IMR-90 (cell line): ENCODE results near the gene KAZN. TPM values are rescaled to one million over a fixed set of nuclear protein-coding genes. Genes with fewer than 3 reads are reported as not detected.

Experiments used
- ATAC-seq: fragments of 200-7000 bp; cut with Tn5 transposase; 2 replicates; pipeline ENCODE4 v1.9.1; 2020; ENCODE audit warnings: low read depth, mild to moderate bottlenecking, moderate library complexity
- BruUV-seq: library from RNA; stranded (reverse); fragments of 400-500 nt; replicated peaks from 2 replicates; lab custom pipeline; 2021; lab: Mats Ljungman, UMichigan
- CTCF ChIA-PET: fragments of 300-600 bp; formaldehyde crosslinking; extraction: SDS; loops from one replicate; lab custom pipeline; 2021; ENCODE audit warnings: antibody characterized with exemption; lab: Yijun Ruan, JAX
- POLR2A ChIA-PET: fragments of 300-600 bp; sonication (Branson Sonifier 250); formaldehyde crosslinking; loops from one replicate; lab custom pipeline; 2022; ENCODE audit warnings: antibody characterized with exemption; ENCODE audit not compliant: unreplicated experiment; lab: Charles Lee
- DNase-seq: peaks from one replicate; pipeline ENCODE4 v3.0.0; 2013
- H2AFZ ChIP-seq: replicated peaks from 2 replicates; pipeline ENCODE3; 2013; ENCODE audit warnings: low read length, mild to moderate bottlenecking; ENCODE audit not compliant: poor library complexity
- H2AK5ac ChIP-seq: 2 replicates; pipeline ENCODE4 v1.6.1; 2013; ENCODE audit warnings: low read depth, low read length, inconsistent platforms
- H2AK9ac ChIP-seq: replicated peaks from 2 replicates; pipeline ENCODE3; 2013; ENCODE audit warnings: mild to moderate bottlenecking, low read depth, low read length, moderate library complexity; ENCODE audit not compliant: poor library complexity
- H2BK120ac ChIP-seq: 2 replicates; pipeline ENCODE4 v1.6.1; 2013; ENCODE audit warnings: low read depth, low read length, inconsistent platforms
- H2BK15ac ChIP-seq: 3 replicates; pipeline ENCODE4 v1.6.1; 2013; ENCODE audit warnings: low read depth, low read length, inconsistent platforms
- H2BK20ac ChIP-seq: 2 replicates; pipeline ENCODE4 v1.6.1; 2013; ENCODE audit warnings: low read depth, mild to moderate bottlenecking, inconsistent platforms, low read length, moderate library complexity
- H2BK5ac ChIP-seq: 2 replicates; pipeline ENCODE4 v1.6.1; 2013; ENCODE audit warnings: mild to moderate bottlenecking, low read depth, low read length, inconsistent platforms; ENCODE audit not compliant: poor library complexity, severe bottlenecking
- H3K14ac ChIP-seq: replicated peaks from 2 replicates; pipeline ENCODE4 v1.6.1; 2013; ENCODE audit warnings: low read depth, low read length, inconsistent platforms
- H3K18ac ChIP-seq: 2 replicates; pipeline ENCODE4 v1.6.1; 2013; ENCODE audit warnings: low read depth, low read length, control low read depth
- H3K23ac ChIP-seq: 2 replicates; pipeline ENCODE4 v1.6.1; 2013; ENCODE audit warnings: low read depth, low read length, inconsistent platforms
- H3K27ac ChIP-seq: 2 replicates; pipeline ENCODE4 v1.5.1; 2013; ENCODE audit warnings: mild to moderate bottlenecking, control low read depth, low read length; ENCODE audit not compliant: insufficient read depth
- H3K27me3 ChIP-seq: 2 replicates; pipeline ENCODE4 v1.6.1; 2013; ENCODE audit warnings: low read length; ENCODE audit not compliant: control insufficient read depth, insufficient read depth
- H3K36me3 ChIP-seq: 2 replicates; pipeline ENCODE4 v1.6.1; 2013; ENCODE audit warnings: low read length, mixed read lengths; ENCODE audit not compliant: control insufficient read depth, insufficient read depth
- H3K4ac ChIP-seq: 2 replicates; pipeline ENCODE4 v1.6.1; 2013; ENCODE audit warnings: low read depth, low read length, inconsistent platforms
- H3K4me1 ChIP-seq: 2 replicates; pipeline ENCODE4 v1.6.1; 2013; ENCODE audit warnings: low read length, mixed read lengths; ENCODE audit not compliant: control insufficient read depth, insufficient read depth
- H3K4me2 ChIP-seq: 2 replicates; pipeline ENCODE4 v1.6.1; 2013; ENCODE audit warnings: low read depth, mild to moderate bottlenecking, control low read depth, low read length, moderate library complexity
- H3K4me3 ChIP-seq: 2 replicates; pipeline ENCODE4 v1.5.1; 2013; ENCODE audit warnings: low read depth, mild to moderate bottlenecking, control low read depth, low read length, moderate library complexity; ENCODE audit not compliant: insufficient read depth
- H3K56ac ChIP-seq: 2 replicates; pipeline ENCODE4 v1.6.1; 2013; ENCODE audit warnings: low read length, inconsistent platforms; ENCODE audit not compliant: insufficient read depth; ENCODE audit errors: extremely low read depth
- H3K79me1 ChIP-seq, 2 experiments: 2 replicates each; pipeline ENCODE4 v1.6.1; 2013; ENCODE audit warnings: low read length in 2 of 2, inconsistent platforms in 1 of 2, low read depth in 1 of 2
- H3K9ac ChIP-seq: 2 replicates; pipeline ENCODE4 v1.6.1; 2013; ENCODE audit warnings: low read depth, low read length, control low read depth
- H3K9me1 ChIP-seq: 2 replicates; pipeline ENCODE4 v1.6.1; 2013; ENCODE audit warnings: low read length, inconsistent platforms; ENCODE audit not compliant: insufficient read depth
- H3K9me3 ChIP-seq: 2 replicates; pipeline ENCODE4 v1.6.1; 2013; ENCODE audit warnings: low read length; ENCODE audit not compliant: control insufficient read depth, insufficient read depth
- H4K20me1 ChIP-seq: 2 replicates; pipeline ENCODE4 v1.6.1; 2013; ENCODE audit warnings: low read length, inconsistent platforms; ENCODE audit not compliant: insufficient read depth
- H4K5ac ChIP-seq: 2 replicates; pipeline ENCODE4 v1.6.1; 2013; ENCODE audit warnings: mild to moderate bottlenecking, low read depth, low read length, control low read depth
- H4K8ac ChIP-seq, 2 experiments: 2 replicates each; pipeline ENCODE4 v1.6.1; 2013; ENCODE audit warnings: low read depth in 2 of 2, low read length in 2 of 2, control low read depth in 1 of 2, inconsistent platforms in 1 of 2
- H4K91ac ChIP-seq: 2 replicates; pipeline ENCODE4 v1.6.1; 2013; ENCODE audit warnings: low read depth, low read length, inconsistent platforms; ENCODE audit not compliant: insufficient read depth
- BHLHE40 ChIP-seq: fragments of 150-350 bp; IDR thresholded peaks from 2 replicates; pipeline ENCODE4 v1.6.1; 2016; ENCODE audit warnings: mild to moderate bottlenecking, low read depth, low read length
- CTCF ChIP-seq: conservative IDR thresholded peaks from 2 replicates; pipeline ENCODE4 v1.5.1; 2012; ENCODE audit warnings: mild to moderate bottlenecking, low read depth, low read length, improper control_type of control experiment
- ELK1 ChIP-seq: fragments of 150-350 bp; IDR thresholded peaks from 2 replicates; pipeline ENCODE4 v1.6.1; 2016; ENCODE audit warnings: low read depth, mild to moderate bottlenecking, low read length, moderate library complexity, borderline replicate concordance
- MAFK ChIP-seq: IDR thresholded peaks from 2 replicates; pipeline ENCODE4 v1.6.1; 2012; ENCODE audit warnings: low read depth, low read length, improper control_type of control experiment
- MAZ ChIP-seq: IDR thresholded peaks from 2 replicates; pipeline ENCODE4 v1.6.1; 2012; ENCODE audit warnings: low read depth, mild to moderate bottlenecking, low read length, improper control_type of control experiment, moderate library complexity, borderline replicate concordance
- NFE2L2 ChIP-seq: fragments of 150-350 bp; IDR thresholded peaks from 2 replicates; pipeline ENCODE4 v1.6.1; 2016; ENCODE audit warnings: low read depth, mild to moderate bottlenecking, low read length
- RAD21 ChIP-seq: IDR thresholded peaks from 2 replicates; pipeline ENCODE4 v1.6.1; 2012; ENCODE audit warnings: low read length, improper control_type of control experiment
- RCOR1 ChIP-seq: IDR thresholded peaks from 2 replicates; pipeline ENCODE4 v1.6.1; 2012; ENCODE audit warnings: mild to moderate bottlenecking, low read length, improper control_type of control experiment; ENCODE audit not compliant: insufficient replicate concordance
- USF2 ChIP-seq: fragments of 150-350 bp; IDR thresholded peaks from 2 replicates; pipeline ENCODE4 v1.6.1; 2017; ENCODE audit warnings: mild to moderate bottlenecking, antibody characterized with exemption, low read length, low read depth
- WGBS, 2 experiments: methylation state at CpG; one replicate each; pipeline versions ENCODE4 v1.1.5 to v1.1.7; 2013; ENCODE audit warnings: missing lambda C conversion rate in 2 of 2; ENCODE audit not compliant: insufficient read length in 1 of 2; ENCODE audit errors: extremely low coverage in 2 of 2; 5-methylcytosine and 5-hydroxymethylcytosine counted together
- dilution Hi-C: fragments of 300-500 bp; cut with HindIII; formaldehyde crosslinking; loops from one replicate; pipeline ENCODE4 v1.14.3; 2018; ENCODE audit warnings: low sequenced_read_pairs; ENCODE audit not compliant: unreplicated experiment
- in situ Hi-C: fragments of 300-500 bp; cut with MboI; formaldehyde crosslinking; loops from 3 replicates; pipeline ENCODE4 v1.14.3; 2019; ENCODE audit warnings: low sequenced_read_pairs, inconsistent platforms, mixed read lengths
- intact Hi-C: fragments of 100-400 bp; cut with micrococcal nuclease; formaldehyde crosslinking; loops from 2 replicates; pipeline ENCODE4 v1.10.0; 2022
- polyA plus RNA-seq, 3 experiments: library from polyadenylated mRNA; depleted of rRNA; stranded (reverse); fragments of >200 nt; gene quantifications; 2 replicates each; pipeline ENCODE4 v1.2.3, GENCODE V29; 2012; ENCODE audit warnings: low replicate concordance in 1 of 3
- total RNA-seq: library from RNA; depleted of rRNA; stranded (reverse); fragments of >200 nt; gene quantifications from 2 replicates; pipeline ENCODE4 v1.2.3, GENCODE V29; 2012

The KAZN gene
- total and polyA plus RNA-seq, 2 of the 4 experiments (the other 2 are of a cell fraction) = 5.2 to 10.5 TPM

- Histone ChIP-seq H4K91ac (no peak overlapping the region), H2BK20ac (no peak overlapping the region), H2BK5ac (no peak overlapping the region), H3K36me3 (no peaks in the 10 kb centered on the region), H3K4me3 (no peak overlapping the region), H2BK120ac (no peak overlapping the region), H3K56ac (no peak overlapping the region), H3K9ac (no peak overlapping the region), H3K9me3 (no peaks in the 10 kb centered on the region), H3K27me3 (no peaks in the 10 kb centered on the region), H2AK9ac (no peak overlapping the region), H3K79me1 (no peaks in the 10 kb centered on the region), H2AFZ (no peak overlapping the region), H3K9me1 (no peaks in the 10 kb centered on the region), H2AK5ac (no peak overlapping the region), H4K5ac (no peak overlapping the region), H3K4me2 (no peak overlapping the region), H3K4me1 (no peaks in the 10 kb centered on the region), H3K18ac (no peak overlapping the region), H3K14ac (no peak overlapping the region), H4K8ac (no peak overlapping the region), H3K27ac (no peak overlapping the region), H3K4ac (no peak overlapping the region), H4K20me1 (no peaks in the 10 kb centered on the region), H3K23ac (no peak overlapping the region), H2BK15ac (no peak overlapping the region)
- in situ Hi-C loops = no loop called here
- dilution Hi-C loops = no loop called here
- ChIA-PET CTCF (no interaction called here), POLR2A (interaction anchor here (0.6 kb wide), 1 partner anchor 34 kb away, joined by 3 read pairs; no protein-coding TSS in a partner anchor)
- TF ChIP-seq CTCF (no peak), MAZ (no peak), BHLHE40 (no peak), MAFK (no peak), USF2 (no peak), ELK1 (no peak), RAD21 (no peak), RCOR1 (no peak), NFE2L2 (no peak)
- 83% methylated on average over 2 of the region's 16 CpGs; no CpG with 5 or more reads in 1 of the 2 experiments for WGBS, 2 experiments
- ATAC-seq (no peak), DNase-seq (no peak)
- BruUV-seq = no TSS peak
- intact Hi-C loops = no loop called here
These were observed 109.3 kb downstream of the KAZN start for GRCh38 chr1:14707531-14708445.
